ENCODE measurements around the gene OPA3.

The OPA3 gene

DNA sequence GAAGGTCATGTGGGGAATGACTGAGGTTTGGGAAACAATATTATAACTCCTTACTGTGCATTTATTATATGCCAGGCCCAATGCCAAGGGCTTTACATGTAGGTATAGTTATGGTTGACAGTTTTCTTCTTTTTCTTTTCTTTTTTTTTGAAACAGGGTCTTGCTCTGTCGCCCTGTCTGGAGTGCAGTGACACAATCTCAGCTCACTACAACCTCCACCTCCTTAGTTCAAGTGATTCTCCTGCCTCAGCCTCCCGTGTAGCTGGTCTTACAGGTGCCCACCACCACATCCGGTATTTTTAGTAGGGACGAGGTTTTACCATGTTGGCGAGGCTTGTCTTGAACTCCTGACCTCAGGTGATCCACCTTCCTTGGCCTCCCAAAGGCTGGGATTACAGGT lies 101.6 kb downstream of the OPA3 start:
- DNase-seq (ENCODE audit: low read depth in 2 of 2): no peak

DNA sequence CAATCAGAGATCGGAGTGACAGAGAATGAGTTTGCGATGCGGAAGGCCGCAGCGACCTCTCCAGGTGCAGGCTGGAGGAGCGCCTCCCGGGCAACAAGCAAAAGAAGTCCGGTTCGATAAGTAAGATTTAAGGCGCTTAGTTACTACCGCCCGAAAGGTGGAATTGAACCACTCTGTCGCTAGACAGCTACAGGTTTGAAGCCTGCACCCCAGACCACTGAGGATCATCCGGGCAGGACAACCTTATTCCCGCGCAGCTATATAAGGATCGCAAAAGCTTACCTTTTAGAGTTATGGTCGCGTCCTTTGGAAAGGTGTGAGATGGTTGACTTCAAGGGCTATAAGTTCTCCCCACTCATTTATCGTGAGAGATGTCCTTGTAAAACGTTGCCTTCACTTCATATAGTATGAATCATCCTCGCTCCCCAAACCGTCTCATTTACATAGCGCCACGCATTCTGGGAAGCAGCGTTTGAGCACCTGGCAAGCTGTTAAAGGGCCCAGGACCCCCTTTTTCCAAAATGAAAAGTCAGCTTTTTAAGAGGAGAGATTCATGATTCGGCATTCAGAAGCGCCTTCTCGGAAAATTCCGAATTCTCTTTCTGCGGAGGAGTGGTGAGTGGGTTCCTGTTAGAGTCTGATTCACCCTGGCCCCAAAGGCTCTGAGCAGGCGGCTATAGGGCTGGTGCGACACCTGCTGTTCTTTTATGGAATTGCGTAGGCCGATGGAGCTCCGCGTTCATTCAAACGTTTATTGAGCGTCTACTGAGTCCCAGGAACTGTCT lies 106.0 kb downstream of the OPA3 start:
- DNase-seq (ENCODE audit: low read depth in 2 of 2): peak; percentile 82 to 94

DNA sequence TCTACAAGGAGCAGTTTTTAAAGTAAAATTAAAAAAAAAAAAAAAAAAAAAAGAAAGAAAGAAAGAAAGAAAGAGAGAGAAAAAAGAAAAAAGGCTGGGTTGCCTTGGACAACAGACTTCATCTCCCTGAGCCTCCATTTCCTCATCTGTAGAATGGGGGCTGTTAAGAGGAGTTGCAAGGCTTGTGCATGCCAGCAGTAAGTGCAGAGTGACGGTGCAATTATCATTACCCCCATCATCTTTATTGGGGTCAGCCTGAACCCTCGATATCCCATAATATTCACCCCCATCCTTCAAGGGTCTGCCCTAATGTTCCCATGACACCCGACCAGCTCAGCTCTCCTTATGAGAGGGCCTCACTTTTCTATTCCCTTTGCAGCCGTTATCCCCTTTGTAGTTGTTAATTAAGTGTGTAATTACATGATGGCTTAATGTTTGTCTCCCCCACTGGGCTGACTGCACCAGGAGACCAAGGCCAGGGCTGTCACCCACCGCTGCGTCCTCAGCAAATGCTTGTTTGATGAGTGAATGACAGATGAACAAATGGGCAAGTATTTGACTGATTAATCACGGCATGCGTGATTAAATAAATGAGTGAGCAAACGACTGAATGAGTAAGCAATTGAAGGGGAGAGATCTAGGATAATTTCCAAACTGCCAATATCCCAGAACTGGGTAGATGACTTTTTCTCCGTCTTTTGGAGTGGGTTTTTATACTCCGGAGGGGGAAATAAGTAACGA lies 106.7 kb downstream of the OPA3 start:
- DNase-seq (ENCODE audit: low read depth in 2 of 2): no peak

Data from stimulated activated CD4-positive, alpha-beta T cell treated with anti-CD3 and anti-CD28 coated beads, Interleukin-1b, Interleukin-23, amount 100 ng/mL, for 4 hours (primary cell).